GM21381 (cell line): ENCODE data around the gene KIAA0513.

Experiments used
- ATAC-seq: cut with Tn5 transposase; IDR thresholded peaks from one replicate; pipeline ENCODE4 v1.9.1; 2021; ENCODE audit warnings: mild to moderate bottlenecking, moderate library complexity; ENCODE audit not compliant: unreplicated experiment

Gene KIAA0513

DNA sequence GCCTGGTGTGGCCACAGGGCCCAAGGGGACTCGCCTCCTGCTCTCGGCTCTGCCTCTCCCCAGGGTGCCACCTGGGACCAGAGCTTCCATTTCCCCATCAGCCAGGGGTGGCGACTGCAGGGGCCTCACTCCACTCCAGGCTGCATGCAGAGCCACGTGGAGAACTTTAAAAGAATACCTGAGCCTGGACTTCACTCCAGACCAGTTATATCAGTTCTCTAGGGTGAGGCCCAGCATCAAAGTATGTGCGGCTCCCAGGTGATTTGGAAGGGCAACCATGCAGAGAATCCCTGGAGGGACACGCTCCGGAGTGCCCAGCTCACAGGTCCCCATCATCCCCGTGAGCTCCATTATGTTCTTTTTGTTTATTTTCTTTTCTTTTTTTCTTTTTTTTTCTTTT, 39.8 kb downstream of the KIAA0513 start:
- no peak for ATAC-seq

DNA sequence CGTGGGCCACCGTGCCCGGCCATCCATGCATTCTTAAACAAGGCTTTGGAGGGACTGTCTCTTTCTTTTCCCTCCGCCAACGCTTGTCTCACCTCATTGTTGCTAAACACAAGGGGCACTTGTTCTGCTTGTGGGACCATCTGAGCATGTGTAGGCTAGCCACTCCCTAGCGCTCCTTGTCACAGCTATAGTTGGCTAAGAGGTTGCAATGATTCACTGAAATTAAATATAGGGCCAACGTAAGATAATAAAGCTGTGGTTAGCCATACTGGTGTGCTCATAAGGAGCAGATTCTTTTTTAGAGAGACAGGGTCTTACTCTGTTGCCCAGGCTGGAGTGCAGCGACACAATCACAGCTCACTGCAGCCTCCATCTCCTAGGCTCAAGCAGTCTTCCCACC, 41.2 kb downstream of the KIAA0513 start:
- no peak for ATAC-seq

DNA sequence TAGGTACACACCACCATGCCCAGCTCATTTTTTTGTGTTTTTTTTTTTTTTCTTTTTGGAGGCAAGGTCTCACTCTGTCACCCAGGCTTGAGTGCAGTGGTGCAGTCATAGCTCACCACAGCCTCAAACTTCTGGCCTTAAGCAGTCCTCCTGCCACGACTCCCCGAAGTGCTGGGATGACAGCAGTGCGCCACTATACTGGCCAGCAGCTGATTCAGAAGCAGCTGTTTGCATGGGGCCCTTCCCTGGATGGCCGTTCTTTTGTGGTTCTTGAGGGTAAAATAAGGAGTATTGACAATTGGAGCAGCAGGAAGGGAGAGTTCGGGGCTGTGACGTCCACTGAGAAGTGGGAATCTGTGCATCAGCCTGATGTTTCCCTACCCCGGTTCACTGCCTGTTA, 41.6 kb downstream of the KIAA0513 start:
- ATAC-seq = no peak

DNA sequence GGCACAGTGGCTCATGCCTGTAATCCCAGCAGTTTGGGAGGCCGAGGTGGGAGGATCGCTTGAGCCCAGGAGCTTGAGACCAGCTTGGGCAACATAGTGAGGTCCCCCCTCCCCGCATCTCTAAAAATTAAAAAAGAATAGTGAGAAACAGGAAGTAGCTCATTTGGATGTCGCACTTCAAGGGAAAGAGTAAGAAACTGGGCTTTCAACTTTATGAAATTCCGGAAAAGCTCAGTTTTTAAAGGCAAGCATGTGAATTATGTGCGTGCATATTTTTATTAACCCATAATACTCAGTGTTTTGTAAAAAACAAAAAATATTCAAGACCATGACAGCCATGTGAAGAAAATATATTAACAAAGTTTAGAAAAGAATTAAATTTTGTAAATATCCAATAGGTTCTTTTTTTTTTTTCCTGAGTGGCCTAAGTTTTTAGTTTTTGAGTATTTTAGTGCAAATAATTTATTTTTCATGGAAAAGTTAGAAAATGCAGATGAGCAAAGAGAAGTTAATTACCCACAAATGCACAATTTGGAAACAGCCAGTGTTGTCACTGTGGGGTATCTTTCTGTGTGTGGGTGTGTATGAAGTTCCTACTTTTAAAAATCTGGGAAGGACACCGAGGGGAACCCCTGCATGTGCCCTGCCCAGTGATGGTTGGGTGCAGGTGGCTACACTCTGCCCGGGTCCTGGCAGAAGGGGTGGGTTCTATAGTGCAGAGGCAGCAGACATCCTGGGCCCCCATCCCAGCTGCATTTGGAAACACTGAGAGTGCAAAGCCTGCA, 44.7 kb downstream of the KIAA0513 start:
- no peak for ATAC-seq

DNA sequence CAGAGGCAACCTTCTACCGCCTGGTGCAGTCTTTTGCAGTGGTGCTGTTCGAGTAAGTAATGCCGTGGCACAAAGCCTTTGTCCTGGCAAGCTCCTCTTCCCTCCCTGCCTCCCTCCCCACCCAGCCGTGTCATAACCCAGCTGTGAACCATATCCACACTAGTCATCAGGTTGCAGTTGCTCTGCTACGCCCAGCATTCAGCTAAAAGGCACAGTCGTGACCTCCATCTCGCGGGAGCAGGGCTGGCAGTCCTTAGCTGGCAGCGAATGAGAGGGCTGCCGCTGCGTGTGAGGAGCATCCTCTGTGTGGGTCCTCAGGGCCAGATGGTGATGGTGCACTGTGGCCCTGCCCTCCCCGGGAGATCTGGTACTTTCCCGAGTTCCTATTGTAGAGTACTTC, 45.4 kb downstream of the KIAA0513 start:
- no peak for ATAC-seq

DNA sequence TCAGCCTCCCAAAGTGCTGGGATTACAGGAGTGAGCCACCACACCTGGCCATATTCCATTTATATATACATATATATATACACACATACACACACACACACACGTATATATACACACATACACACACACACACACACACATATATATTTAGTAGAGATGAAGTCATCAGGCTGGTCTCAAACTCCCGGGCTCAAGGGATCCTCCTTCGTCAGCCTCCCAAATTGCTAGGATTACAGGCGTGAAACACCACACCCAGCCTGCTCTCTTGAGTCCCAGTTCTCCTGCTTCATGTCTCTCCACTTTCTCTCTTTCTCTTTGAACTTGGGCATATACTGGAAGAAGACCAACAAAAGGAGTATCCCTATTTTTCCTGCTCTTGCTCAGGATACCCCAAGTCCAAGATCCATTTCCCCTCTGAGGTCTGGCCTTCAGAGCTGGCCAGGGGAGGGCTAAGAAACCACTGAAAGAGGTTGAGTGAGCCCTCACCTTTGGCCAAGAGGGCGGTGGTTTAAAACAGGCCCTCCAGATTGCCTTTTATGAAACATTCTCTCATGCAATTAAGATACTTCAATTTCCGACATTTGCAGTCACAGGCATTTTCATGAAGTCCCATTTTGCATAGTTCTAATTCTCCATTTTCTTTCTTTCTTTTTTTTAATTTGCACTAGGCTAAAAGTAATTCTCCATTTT, 46.8 kb downstream of the KIAA0513 start:
- no peak for ATAC-seq

DNA sequence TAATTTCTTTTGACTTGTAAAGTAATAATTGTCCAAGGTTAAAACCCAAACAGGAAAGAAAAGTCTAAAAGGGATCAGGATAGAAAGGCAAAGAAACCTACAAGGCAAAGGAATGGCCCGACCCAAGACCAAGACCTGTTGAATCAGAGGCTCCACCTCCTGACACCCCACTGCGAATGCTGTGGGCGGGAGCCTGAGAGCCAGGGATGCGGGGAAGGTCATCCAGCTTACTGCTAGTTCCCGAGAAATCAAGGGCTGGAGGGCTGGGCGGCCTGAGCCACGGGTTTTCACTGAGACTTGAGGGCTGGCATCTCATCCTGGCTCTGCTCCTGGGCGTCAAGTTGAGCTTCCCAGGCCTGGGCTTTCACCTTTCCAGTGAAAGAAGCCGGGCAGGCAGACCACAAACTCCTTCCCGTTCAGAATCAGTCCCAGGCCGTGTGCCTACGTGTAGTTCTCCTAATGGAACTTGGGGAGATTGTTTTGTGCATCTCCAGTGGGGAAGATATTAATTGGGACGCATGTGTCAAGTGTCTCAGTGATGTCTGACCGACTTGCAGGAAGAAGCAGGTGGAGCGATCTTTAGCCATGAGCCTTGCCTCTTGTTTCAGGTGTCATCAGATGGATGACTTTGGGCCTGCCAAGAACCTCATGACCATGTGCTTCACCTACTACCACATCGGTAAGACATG, 47.8 kb downstream of the KIAA0513 start:
- no peak for ATAC-seq

DNA sequence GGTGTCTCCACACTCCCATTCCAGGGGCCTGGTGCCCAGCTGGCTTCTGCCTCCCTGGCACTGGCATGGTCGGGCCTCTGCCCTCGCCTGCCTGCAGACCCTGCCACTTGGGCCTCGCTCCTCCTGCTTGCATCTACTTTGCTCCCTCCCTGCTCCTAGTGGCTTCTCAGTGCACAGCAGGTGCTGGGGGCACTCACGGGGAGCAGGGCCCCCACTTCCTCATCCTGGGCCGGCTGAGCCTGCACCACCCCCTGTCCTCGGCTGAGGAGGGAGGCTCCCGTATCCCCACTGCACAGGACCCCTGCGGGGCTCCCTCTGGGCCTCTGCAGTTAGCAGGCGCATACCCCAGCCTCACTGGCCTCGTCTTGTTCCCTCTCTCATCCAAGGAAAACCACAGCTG, 49.4 kb downstream of the KIAA0513 start:
- no peak for ATAC-seq

DNA sequence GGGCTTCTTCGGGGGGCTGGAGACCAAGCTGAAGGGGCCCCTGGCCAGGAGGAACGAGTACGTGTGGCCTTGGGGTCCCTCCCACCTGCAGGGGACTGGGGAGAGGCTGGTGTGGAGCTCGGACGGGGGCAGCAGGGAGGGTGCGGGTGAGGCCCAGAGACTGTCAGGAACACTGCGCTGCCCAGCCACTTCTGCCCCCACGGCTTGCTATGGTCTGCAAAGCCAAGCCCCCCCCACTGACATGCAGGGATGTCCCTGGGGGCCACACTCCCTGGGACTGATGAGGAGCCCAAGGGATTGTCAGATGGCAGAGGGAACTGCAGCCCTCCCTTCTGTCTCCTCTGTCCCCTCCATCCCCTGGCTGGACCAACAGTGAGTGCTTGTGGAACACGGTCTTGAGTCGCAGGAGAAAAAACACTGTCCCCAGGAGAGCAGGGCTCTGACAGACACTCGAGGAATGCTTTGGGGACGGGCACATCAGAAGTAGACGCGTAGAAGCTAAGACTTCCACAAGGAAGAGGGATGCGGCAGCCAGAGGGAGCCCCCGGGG, 50.1 kb downstream of the KIAA0513 start:
- no peak for ATAC-seq

DNA sequence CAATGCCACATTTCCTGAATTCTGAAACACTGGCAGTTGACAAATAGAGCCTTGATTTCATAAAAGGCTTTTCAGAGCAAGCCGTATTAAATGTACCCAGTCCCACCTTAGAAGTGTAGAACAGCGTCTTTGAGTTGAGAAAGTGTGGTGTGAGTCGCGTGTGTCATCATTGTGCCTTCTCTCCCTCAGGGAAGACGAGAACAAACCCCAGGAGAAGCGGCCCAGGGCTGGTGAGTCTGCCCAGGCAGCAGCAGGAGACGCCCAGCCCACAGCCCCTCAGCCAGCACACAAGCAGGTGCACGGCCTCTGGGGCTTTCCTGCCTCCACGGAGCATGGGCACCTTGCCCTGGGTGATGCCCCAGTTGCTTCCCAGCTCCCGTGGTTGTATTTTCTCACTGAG, 50.6 kb downstream of the KIAA0513 start:
- no peak for ATAC-seq

DNA sequence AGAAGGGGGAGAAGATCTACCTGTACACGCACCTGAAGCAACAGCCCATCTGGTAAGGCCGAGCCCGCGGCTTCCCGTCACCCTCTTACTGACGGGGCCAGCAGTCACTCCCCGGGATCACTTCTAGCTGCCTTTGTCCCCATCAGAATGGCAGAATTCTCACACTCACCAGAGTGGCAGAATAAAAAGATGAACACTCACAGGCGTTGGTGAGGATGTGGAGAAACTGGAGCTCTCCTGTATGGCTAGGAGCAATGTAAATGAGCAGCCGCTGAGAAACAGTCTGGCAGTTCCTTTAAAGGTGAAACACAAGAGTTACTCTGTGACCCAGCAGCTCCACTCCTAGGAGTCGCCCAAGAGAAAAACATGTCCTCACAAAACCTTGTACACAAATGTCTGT, 51.4 kb downstream of the KIAA0513 start:
- ATAC-seq = no peak

DNA sequence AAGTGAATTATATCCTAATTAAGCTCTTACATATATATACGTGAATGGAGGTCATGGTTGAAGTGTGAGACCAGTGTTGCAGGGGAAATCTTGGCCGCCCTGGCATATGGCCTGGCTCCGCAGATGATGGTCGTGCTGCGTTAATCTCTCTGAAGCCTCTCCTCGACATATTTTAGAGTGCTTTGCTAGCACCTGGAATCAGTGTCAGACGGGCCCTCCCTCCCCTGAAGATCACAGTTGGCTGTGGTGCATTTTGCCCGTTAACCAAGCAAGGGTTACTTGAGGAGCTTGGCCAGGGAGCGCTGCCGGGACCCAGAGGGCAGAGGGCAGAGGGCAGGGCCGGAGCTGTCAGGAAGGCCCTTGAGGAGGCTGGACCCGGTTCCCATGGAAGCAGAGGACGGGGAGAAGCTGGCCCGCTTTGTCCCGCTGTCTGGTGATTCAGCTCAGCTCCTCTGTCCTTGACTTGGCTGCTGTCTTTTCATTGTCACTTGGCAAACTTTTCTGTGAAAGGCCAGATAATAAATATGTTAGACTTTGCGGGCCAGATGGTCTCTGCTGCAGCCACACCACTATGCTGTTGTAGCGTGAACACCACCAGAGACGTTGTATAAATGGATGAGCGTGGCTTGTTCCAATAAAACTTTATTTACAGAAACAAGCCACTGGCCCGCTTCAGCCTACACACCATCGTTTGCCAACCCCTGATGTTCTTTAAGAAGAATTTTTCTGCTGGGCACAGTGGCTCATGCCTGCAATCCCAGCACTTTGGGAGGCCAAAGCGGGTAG, 52.4 kb downstream of the KIAA0513 start:
- ATAC-seq = no peak

DNA sequence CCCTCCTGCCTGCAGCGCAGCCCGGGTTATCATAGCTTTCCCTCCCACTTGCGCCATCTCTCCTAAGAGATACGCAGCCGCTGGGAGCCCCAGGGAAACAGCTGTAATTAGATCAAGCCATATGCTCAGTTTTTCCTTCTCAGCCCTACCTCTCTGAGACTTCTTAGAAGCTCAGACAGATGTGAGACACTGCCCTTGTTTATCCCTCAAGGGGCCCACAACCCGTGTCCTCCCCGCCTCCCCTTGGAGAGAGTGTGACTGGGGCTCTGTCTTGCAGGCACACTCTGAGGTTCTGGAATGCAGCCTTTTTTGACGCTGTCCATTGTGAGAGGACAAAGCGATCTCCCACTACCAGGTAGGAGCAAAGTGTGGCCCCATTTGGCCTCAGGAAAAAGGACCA, 53.4 kb downstream of the KIAA0513 start:
- no peak for ATAC-seq

DNA sequence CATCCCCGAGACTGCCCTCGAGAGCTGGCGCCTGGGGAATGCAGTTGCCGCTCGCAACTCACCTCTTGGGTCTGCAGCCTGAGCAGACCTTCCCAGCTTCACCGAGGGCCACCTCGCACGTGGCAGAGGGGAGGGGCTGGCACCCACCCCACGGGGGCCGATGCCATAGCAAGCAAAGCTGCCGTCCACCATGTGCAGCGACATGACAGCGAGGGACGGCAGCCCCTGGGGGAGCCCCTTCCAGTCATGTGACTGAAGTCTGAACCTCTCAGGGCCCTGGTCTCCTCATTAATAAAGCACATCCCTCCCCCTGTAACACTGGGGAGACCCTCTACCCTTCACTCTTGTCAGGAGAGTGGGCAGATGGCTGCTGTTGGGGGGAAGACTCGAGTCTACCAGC, 54.2 kb downstream of the KIAA0513 start:
- no peak for ATAC-seq

DNA sequence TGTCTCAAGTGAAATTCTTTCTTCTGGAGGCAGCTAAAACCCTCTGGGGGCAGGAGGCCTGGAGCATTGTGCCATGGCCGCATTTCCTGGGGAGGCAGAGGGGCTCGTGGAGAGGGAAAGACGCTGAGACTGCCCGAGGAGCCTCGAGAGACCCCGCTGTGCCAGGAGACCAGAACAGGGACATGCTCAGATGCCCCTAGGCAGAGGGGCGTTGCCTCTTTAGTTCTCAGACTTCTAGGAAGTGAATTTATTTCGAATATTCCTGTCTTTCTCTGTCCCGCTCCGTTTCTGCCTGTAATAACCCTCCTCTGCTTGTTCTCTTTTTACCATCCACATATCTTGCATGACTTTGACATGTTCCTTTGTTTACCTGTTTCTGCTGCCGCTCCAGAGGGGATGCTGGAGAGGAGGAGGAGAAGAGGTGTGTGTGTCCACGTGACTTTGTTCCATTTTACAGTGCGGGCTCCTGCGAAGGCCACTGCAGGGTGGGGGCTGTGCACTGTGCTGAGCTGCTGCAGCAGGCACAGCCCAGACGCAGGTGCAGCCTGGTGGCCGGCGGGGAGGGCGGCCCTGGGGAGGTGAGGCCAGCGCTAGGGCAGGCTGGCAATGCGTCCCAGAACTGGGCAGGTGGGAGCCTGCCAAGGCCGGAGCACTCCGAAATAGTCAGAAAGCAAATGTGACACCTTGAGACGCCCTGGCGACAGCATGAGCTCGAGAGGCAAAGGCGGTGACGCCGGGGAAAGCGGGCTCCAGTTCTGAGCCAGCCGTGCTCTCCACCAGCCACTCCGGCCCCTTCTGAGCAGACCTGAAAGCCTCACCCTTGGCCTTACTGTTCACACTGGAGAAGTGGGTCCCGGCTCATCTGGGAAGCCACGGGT, 54.8 kb downstream of the KIAA0513 start:
- no peak for ATAC-seq

DNA sequence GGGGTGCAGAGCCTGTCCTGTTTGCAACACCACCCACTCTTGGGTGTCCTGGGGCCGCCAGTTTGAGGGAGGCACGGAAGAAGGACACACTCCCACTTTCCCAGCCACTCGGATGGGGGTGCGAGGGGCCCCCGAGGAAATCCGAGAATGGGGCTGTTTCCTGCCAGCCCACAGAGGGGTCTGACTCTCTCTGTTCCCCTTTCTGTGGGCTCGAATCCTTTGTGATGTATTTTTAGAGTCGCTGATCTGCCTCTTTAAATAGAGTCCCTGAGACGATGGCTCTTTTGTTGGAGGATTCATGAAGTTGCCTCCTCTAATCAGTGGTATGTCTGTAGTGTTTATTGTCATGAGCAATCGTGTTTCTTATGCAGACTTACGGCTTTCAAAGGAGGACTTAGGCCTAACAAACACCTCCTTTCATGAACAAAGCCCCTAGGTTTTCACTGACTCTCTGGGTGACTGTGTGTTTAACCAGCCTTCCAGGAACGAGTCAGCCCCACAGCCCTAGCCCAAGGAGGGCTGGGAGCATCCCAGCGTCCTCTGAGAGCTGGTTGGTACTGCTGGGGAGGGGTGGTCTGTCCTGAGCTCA, 55.5 kb downstream of the KIAA0513 start:
- no peak for ATAC-seq

DNA sequence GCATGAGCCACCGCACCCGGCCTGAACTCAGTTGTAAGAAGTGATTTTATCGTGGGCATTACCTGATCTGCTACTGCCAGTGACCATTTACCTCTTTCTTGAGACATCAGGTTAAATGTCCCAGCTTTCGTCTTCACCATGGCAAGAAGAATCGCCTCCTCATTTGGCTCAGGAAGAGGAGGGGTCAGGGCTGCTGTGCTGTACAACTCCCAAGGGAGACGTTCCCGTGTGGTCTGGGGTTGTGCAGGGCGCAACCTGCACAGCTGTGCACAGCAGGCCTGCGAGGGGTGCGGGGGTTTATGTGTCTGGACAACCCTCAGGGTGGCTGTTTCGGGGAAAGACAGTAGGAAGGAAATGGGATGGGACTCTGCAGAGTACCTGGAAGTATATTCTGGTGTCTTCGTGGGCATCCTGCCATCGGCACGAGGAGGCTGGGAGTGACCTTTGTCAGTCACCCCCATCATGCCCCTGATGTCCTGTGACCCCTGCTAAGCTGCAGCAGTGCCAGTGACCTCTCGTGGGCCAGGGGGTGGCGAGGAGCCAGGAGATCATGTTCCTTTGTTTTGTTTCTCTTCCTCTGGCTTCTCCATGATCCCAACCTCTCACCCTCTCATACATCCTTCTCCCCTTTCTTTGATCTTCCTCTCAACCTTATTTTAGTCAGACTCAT, 57.4 kb downstream of the KIAA0513 start:
- no peak for ATAC-seq

DNA sequence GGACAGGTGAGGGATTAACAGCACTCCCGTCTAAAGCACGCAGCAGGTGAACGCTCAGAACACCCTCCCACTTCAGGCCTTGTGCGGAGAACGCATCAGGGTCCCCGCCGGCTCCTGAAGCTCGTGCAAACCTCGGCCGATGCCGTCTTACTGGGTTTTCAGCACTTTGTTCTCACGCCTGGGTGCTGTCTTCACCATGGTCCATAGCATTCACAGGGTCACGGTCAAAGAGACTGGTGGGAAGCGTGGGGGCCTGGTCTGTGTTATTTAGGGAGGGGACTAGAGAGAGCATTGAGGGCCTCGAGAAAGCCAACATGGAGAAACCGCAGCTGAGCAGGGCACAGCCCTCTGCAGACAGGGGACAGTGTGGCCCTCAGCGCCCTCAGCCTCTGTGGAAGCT, 58.1 kb downstream of the KIAA0513 start:
- no peak for ATAC-seq
